DOHH2 (cell line): ENCODE data around the gene ADIPOR2.

Experiments used
- EZH2phosphoT487 ChIP-seq: fragments of 200-600 bp; sonication (generic); IDR thresholded peaks from 2 replicates; pipeline ENCODE4 v1.6.1; 2017; ENCODE audit warnings: borderline replicate concordance, mild to moderate bottlenecking, antibody characterized with exemption, low read length, moderate library complexity, mixed read lengths
- TF ChIP-seq, protein P1 (sequence below): fragments of 200-600 bp; sonication (generic); IDR thresholded peaks from one replicate; pipeline ENCODE4 v1.5.1; 2014; ENCODE audit warnings: antibody characterized with exemption, mild to moderate bottlenecking, low read depth, low read length; ENCODE audit not compliant: poor library complexity, severe bottlenecking

DNA sequence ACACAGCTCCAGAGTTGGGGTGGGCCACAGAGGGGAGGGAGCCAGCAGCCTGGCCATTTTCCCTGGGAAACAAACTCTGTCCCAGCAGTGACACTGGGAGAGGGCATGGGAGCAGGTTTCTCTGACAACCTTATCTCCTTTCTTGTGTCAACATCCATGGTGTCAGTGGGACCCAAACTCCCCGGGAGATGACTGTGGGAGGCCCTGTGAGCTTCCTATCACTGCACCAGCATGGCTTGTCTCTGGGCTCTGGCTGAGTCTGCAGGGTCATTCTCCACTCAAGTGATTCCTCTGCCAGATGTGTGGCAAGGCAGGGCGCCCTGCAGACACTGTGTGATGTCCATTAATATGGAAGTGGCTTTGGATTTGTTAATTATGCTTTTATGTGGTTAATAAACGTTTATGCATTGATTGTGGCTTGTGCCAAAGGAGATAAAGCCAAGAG is 139.6 kb downstream of the ADIPOR2 start:
- TF ChIP-seq, protein P1, sequence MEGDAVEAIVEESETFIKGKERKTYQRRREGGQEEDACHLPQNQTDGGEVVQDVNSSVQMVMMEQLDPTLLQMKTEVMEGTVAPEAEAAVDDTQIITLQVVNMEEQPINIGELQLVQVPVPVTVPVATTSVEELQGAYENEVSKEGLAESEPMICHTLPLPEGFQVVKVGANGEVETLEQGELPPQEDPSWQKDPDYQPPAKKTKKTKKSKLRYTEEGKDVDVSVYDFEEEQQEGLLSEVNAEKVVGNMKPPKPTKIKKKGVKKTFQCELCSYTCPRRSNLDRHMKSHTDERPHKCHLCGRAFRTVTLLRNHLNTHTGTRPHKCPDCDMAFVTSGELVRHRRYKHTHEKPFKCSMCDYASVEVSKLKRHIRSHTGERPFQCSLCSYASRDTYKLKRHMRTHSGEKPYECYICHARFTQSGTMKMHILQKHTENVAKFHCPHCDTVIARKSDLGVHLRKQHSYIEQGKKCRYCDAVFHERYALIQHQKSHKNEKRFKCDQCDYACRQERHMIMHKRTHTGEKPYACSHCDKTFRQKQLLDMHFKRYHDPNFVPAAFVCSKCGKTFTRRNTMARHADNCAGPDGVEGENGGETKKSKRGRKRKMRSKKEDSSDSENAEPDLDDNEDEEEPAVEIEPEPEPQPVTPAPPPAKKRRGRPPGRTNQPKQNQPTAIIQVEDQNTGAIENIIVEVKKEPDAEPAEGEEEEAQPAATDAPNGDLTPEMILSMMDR = no peak
- TF ChIP-seq EZH2phosphoT487 = no peak
